ENCODE data around the gene ANO3.

DNA sequence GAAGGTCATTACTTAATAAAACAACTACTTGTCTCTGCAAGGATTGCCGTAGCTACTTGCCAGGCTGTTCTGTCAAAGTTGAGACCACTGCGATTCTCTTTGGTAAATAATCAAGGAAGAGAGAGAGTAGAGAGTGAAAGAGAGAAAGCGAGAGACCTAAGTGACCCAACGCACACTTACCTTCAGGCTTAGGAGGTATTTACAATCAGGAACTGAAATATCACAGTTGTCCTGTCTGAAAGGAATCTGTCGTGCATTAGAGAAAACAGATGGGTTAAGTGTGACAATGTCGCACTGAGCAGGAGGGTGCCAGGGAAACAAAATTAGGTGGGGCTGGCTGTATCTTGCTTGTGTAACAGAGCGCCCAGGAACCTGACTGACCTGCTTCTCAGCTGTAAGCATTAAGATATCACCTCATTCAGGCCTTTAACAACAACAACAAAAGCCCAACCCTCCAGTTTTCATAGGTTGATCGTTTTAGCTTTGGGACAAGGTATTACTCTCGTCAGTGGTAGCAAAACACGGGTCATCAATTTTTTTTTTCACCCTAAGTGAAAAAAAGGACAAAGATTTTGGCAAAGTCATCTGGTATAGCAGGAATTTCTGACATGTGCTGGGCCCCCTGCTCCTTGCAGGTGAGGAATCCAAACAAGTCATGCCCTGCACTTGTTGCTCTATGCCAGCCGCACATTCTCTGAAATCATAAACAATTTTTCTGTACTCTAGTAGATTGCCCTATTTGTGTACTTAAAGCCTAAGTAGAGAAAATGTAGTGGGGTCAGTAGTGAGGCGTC, 240.1 kb downstream of the ANO3 start, which contains the start of gene MUC15:
- TF ChIP-seq, protein P1, sequence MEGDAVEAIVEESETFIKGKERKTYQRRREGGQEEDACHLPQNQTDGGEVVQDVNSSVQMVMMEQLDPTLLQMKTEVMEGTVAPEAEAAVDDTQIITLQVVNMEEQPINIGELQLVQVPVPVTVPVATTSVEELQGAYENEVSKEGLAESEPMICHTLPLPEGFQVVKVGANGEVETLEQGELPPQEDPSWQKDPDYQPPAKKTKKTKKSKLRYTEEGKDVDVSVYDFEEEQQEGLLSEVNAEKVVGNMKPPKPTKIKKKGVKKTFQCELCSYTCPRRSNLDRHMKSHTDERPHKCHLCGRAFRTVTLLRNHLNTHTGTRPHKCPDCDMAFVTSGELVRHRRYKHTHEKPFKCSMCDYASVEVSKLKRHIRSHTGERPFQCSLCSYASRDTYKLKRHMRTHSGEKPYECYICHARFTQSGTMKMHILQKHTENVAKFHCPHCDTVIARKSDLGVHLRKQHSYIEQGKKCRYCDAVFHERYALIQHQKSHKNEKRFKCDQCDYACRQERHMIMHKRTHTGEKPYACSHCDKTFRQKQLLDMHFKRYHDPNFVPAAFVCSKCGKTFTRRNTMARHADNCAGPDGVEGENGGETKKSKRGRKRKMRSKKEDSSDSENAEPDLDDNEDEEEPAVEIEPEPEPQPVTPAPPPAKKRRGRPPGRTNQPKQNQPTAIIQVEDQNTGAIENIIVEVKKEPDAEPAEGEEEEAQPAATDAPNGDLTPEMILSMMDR (IDR thresholded peaks at IDR 0.05; ENCODE audit: extremely low read depth in 1 of 2, insufficient read depth in 1 of 2, low read depth in 1 of 2, low read length in 2 of 2) = no peak
- no peak for TF ChIP-seq POLR2A (IDR thresholded peaks at IDR 0.05; ENCODE audit: low read depth, low read length)

Measured in endothelial cell of umbilical vein (primary cell).